ENCODE measurements around the gene JADE1.

The JADE1 gene

GRCh38 chr4:128796934-128797333 is 12.6 kb upstream of the JADE1 start:
- DNase-seq (ENCODE audit: low spot score): no peak
- TF ChIP-seq CTCF (IDR thresholded peaks at IDR 0.05): no peak
- Histone ChIP-seq H3K4me3 (no peak overlapping the region), H3K27ac (no peak overlapping the region)

GRCh38 chr4:128800284-128800683 is 9.2 kb upstream of the JADE1 start:
- TF ChIP-seq CTCF (IDR thresholded peaks at IDR 0.05): no peak
- no peak for DNase-seq (ENCODE audit: low spot score)
- H3K27ac ChIP-seq: no peak overlapping the region

GRCh38 chr4:128800701-128801284 is 8.7 kb upstream of the JADE1 start:
- DNase-seq (ENCODE audit: low spot score): no peak
- no peak overlapping the region for H3K27ac ChIP-seq
- no peak overlapping the region for H3K4me3 ChIP-seq
- TF ChIP-seq CTCF (IDR thresholded peaks at IDR 0.05): no peak

More at GRCh38 chr4:128800284-128800683, 9.2 kb upstream of the JADE1 start:
- no peak overlapping the region for H3K4me3 ChIP-seq

- DNase-seq (ENCODE audit: low spot score): no peak
- no peak overlapping the region for H3K27ac ChIP-seq
- H3K4me3 ChIP-seq: no peak overlapping the region
- no peak for TF ChIP-seq CTCF (IDR thresholded peaks at IDR 0.05)
These were observed 6.5 kb upstream of the JADE1 start for GRCh38 chr4:128802680-128803628.

- TF ChIP-seq CTCF (IDR thresholded peaks at IDR 0.05): no peak
- DNase-seq (ENCODE audit: low spot score): no peak
- H3K27ac ChIP-seq: no peak overlapping the region
- H3K4me3 ChIP-seq: no peak overlapping the region
These were observed 5.7 kb upstream of the JADE1 start for GRCh38 chr4:128803783-128804182.

- Histone ChIP-seq H3K4me3 (peak overlapping the region; percentile 99), H3K27ac (peak overlapping the region; percentile 89 to 100)
- TF ChIP-seq CTCF (IDR thresholded peaks at IDR 0.05): no peak
- no peak for DNase-seq (ENCODE audit: low spot score)
These were observed 901 bp downstream of the JADE1 start for GRCh38 chr4:128810331-128810870.

All from coronary artery (tissue), 2 donors.